ENCODE data around the gene MMP25.

The MMP25 gene

GRCh38 chr16:3095869-3096268 lies 49.5 kb downstream of the MMP25 start:
- DNase-seq (ENCODE audit: low read depth): peak; percentile 38

GRCh38 chr16:3096362-3096761 lies 50.0 kb downstream of the MMP25 start:
- DNase-seq (ENCODE audit: low read depth): no peak

- DNase-seq (ENCODE audit: low read depth): no peak
Measured at GRCh38 chr16:3097266-3097665, 50.9 kb downstream of the MMP25 start.

- no peak for DNase-seq (ENCODE audit: low read depth)
Measured at GRCh38 chr16:3098459-3099394, 52.4 kb downstream of the MMP25 start, which contains the start of gene ZSCAN10. Gene ZSCAN10, minus strand, starts transcription at chr16:3099294. Its CDS starts 6,357 bp downstream, at chr16:3092937.

- no peak for DNase-seq (ENCODE audit: low read depth)
Measured at GRCh38 chr16:3099395-3099731, 53.0 kb downstream of the MMP25 start.

- peak; percentile 93 for DNase-seq (ENCODE audit: low read depth)
Measured at GRCh38 chr16:3099732-3100499, 53.6 kb downstream of the MMP25 start.

- DNase-seq (ENCODE audit: low read depth): peak; percentile 61
Measured at GRCh38 chr16:3101018-3101840, 54.9 kb downstream of the MMP25 start.

GRCh38 chr16:3101841-3102470 lies 55.6 kb downstream of the MMP25 start:
- DNase-seq (ENCODE audit: low read depth): no peak

GRCh38 chr16:3106205-3106928 lies 60.0 kb downstream of the MMP25 start:
- DNase-seq (ENCODE audit: low read depth): peak; percentile 92
